Activated gamma-delta T cell treated with Interleukin-2 at 50 U/mL for 16 hours (primary cell): ENCODE results near the gene SKI.
"Not testable (repeated sequence)": the region's sequence is repeated elsewhere in the genome, so short reads cannot be mapped to it uniquely, and the experiment has no call there.

ENCODE experiments used
- DNase-seq: peaks from one replicate; pipeline ENCODE4 v3.0.0-alpha.2; 2020

The SKI gene

GRCh38 chr1:2328676-2329455, 100.7 kb downstream of the SKI start:
- no peak for DNase-seq

DNA sequence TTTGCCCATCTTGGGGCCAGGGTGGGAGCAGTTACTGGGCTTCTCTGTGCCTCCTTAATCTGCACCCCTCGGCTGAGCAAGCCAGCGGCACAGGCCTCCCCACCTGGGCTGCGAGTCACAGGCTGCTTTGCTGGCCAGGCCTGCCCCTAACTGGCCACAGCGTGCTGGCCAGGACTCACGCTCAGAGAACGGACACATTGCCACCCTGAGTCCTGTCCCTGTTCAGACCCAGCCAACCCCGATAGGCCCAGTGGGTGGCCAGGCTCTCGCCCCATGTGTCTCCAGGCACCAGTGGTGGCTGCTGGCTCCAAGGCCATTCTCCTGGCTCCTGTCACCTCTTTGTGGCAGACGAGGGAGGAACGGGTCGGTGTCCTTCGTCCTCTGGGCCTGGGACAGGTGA, 101.9 kb downstream of the SKI start:
- no peak for DNase-seq

- DNase-seq: no peak
Measured at GRCh38 chr1:2330519-2331199, 102.5 kb downstream of the SKI start.

DNA sequence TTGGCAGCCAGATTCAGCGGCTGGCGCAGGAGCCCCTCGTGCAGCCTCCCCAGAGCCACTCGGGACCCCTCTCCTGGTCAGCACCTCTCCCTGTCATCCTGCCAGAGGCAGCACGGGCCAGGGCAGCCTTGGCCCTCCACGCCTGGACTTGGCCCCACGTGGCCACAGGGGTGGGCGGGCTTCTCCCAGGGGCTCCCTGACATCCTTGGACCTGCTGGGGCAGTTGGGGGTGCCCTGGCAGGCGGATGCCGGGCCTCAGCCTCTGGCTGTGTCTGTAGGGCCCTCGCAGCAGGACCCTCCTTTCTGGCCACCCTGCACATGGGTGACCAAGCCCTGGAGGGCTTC, 103.1 kb downstream of the SKI start:
- DNase-seq: no peak

- DNase-seq: not testable (repeated sequence)
Measured at GRCh38 chr1:2331580-2331979, 103.5 kb downstream of the SKI start.

GRCh38 chr1:2334366-2334765, 106.2 kb downstream of the SKI start:
- DNase-seq: no peak

DNA sequence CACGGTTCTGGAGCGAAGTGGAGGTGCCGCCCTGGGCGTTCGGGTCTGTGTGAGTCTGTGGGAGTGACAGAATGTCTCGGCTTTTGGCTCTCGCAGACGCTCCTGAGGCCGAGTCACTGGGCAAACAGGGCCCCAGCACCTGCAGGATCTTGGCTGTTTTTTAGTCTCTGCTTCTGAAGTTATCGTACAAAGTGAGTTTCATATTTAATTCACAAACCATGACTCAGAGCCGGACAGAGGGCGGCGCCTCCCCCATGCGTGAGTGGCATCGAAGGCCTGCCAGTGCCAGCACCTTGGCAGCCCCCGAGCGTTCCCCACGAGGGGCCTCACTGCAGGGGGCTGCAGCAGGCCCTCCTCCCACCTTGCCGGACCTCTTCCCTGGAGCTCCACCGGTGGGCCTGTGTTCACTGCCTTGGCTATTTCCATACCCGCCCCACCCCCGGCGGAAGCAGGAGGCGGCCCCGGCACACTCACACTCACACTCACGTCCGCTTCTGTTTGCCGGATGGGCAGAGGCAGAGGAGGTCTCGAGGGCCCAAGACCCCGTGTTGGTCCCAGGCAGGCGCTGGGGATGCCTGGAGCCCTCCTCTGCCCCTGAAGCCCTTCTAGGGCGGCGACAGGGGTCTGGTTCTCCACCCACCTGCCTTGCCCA, 106.9 kb downstream of the SKI start:
- no peak for DNase-seq

DNA sequence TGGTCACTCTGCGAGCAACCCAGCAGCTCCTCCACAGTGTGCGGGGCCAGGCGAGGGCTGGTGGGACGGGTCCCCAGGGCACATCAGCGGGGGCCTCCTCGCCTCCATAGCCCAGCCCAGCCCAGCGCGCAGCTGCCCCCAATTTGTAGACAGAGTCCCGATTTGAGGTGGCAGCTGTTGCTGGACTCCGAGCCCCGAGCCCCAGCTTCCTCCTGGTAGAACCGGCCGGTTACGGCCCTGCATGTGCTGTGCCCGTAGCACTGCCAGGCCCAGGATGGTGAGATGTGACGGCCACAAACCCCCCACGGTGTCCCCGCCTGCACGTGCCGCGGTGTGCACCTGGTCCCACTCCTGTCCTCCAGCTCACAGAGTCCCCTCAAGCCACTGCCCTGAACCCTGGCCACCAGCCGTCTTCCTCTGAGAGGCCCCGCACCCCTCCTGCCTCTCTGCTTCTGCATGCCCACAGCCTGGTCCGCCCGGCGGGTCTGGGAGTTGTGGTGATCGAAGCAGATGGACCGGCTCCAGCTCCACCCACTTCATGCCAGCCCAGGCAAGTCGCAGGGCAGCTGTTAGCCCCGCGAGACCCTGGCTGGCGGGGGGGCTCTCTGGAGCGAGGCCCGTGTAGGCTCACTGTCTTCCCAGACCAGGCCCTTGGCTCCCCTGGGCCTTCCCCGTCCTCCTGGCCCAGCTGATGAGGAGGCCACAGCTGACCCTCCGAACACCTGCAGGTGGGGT, 107.8 kb downstream of the SKI start:
- no peak for DNase-seq

DNA sequence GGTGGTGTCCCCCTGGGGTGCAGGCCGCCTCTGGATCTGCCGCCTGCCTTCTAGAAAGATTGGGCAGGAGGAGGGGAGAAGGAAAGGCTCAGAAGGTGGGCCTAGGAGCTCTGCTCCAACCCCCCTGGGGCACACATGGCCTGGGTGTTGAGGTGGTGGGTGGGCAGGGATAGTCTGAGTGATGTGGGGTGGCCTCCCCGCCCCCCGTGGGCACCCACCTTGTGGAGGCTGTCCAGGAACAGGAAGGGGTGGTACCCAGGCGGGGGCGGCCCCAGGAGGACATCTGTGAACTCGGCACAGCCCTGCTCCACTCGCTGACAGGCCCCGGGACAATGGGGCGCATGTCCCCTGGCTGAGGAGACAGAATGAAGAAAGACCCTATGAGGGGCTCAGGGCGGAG, 108.4 kb downstream of the SKI start:
- no peak for DNase-seq

DNA sequence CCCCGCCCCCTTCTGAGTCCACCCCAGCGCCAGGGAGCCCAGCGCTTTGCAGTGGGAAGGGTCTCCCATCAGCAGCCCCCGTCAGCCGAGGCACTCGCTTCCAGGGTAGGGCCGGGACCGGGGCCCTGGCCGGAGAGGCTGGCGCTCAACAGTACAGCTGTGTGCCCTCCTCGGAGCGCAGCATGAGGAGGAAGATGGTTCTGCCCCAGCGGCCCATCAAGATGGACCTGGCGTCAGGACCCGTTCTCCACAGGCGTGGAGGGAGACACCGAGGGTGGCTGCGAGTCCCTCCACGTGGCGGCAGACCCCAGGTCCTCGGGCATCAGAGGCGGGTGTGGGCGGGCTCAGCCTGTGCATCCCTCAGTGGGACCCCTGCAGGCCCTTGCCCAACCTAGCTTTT, 109.0 kb downstream of the SKI start:
- no peak for DNase-seq

DNA sequence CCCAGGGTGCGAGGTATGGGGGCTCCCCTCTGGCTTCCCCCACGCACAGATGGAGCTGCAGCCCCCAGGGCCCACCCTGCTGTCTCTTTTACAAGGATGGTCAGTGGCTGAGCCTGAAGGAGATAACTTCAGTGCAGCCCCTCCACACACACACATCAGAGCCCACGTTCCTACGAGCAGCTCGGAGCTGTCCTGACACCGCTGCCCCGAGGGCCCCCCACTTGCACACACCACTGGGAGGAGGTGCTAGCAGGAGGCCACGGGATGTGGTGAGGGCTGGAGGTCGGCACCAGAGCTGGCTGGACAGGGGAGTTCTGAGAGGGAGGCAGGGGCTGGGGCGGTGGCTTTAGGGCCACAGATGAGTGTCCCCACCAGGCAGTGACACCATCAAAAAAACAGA, 109.4 kb downstream of the SKI start:
- no peak for DNase-seq

- DNase-seq: no peak
Measured at GRCh38 chr1:2339206-2340085, 111.3 kb downstream of the SKI start.

GRCh38 chr1:2340086-2340917, 112.2 kb downstream of the SKI start:
- DNase-seq: no peak

- DNase-seq: no peak
Measured at GRCh38 chr1:2340918-2341254, 112.8 kb downstream of the SKI start.

DNA sequence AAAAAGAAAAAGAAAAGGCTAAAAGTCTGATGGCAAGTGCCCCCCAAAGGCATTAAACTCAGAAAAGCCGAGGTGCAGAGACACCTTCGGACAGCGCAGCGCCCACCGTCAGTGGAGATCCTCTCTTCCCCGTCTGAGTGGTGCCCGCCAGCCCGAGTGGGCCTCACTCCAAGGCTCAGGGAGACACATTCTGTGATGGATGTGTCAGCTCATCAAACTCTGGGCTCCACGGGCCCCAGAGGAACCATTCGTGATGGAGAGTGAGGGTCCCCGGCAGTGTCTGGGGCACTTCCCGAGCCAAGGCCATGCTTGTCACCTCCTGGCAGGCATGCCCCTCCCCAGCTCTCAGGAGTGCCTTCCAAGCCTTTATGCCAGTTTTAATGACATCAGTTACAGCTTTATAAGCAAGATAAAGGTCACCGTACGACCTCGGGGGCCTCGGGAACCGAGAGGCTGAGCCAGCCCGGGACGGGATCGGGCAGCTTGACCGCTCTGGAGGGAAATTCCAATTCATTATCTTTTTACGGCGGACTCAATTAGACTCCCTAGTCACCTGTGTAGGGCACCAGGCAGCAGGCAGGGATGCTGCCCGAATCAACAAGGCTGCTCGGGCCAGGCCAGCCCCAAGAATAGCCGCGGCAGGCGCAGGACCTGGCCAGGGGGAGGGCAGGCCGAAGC, 113.7 kb downstream of the SKI start:
- no peak for DNase-seq

DNA sequence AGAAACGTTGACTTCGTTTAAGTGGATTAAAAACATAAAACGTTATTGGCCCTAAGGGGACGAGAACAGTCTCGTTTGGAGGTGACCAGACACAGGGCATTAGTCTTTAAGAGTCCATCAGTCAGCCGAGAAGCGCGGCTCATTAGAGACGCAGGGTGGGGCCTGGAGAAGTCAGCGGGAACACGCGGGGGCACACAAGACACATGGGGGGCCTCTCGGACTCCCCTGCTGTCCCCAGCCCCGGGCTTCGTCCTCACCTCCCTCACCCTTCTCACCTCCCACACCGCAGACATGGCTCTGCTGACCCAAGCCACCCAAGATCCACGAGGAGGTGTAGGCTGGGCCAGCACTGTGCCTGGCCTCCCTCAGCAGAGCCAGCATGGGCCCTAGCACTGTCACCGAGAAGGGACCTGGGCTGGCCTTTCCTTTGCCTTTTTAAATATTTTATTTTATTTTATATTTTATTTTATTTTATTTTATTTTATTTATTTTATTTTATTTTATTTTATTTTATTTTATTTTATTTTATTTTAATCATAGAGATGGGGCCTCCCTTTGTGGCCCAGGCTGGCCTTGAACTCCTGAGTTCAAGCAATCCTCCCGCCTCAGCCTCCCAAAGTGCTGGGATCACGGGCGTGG, 114.4 kb downstream of the SKI start:
- no peak for DNase-seq

DNA sequence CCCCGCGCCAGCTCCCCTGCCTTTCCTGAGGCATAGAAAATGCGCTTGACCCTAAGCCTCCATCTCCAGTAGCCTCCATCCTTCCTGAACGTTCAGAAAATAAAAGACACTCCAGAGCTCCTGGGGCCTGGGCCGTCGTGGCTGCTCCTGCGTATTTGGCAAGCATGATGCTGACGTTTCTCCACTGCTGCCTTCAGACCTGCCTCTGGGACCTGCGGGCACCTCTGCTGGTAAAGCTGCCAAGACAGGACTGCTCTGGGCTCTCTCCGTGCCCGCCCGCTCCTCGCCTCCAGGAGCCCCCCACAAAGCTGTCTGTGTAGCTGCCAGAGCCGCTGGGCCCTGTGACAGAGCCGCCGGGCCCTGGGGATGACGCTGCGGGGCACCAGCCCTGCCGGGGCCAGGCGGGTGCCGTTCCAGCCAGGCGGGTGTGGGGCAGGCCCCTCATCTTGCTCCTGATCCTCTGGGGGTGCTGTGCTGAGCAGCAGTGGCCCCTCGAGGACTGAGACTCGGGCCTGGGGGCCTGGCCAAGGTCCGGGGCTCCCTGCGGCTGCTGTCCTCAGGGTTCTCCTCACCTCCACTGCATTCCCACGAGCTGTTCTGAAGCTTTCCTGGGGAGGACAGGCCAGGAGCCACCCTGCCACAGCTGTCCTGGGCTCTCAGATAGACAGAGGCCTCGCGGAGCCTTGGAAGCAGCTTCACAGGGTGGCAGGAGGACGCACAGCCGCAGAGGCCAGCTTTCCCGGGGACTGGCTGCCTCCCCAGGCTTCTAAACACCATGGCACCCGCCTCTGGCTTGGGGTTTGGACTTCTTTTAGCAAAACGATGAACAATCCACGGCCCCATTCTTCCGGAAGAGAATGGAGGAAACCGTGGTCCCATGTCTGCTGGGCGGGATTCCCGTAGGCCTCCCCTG, 115.2 kb downstream of the SKI start:
- no peak for DNase-seq

DNA sequence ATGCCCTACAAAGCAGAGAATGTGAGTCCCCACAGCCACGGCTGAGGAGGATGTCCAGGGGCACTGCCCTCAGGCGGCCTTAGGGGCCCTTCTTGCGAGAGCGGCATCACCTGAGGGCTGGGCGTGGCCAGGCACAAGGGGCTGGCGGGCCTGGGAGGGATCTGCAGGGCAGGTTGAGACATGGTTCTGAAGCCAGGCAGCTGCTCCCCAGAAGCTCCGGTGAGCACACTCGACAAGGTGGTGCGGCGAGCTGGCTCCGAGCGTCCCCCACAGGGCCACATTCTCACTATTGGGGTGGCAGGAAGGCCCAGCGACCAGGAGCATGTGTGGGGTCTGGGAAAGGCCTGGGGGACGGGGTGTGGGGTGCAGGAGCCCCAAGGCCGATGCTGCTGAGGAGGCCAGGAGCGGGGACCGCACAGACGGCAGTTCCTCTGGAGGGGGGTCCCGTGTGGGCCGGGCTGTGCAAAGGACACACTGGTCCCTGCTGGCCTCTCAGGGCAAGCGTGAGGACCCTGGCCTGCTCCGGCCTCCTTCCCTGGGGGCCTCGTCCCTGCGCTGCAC, 116.1 kb downstream of the SKI start:
- no peak for DNase-seq

DNA sequence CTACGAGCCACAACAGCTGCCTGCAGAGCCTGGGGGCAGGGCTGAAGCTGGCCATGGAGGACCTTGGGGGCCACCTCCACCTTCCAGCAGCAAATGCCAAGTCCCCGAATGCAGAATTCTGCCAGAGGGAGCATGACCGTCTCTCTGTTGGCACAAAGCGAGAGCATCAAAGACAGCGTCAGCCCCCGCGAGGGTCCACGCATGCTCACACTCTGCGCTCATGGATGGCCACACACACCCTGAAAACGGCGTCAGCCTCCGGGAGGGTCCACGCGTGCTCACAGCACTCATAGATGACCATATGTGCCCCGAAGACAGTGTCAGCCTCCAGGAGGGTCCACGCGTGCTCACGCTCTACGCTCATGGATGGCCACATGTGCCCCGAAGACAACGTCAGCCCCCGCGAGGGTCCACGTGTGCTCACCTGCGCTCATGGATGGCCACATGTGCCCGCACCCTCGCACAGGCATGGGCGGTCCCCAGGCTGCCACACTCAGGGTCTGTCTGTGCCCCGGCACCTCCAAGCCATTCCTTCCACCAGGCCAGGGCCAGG, 116.7 kb downstream of the SKI start:
- no peak for DNase-seq
